GM23338 (cell line): ENCODE measurements around the gene KCNJ4. TPM values are rescaled to one million over a fixed set of nuclear protein-coding genes. Genes with fewer than 3 reads are reported as not detected.
A peak's percentile ranks its signal among the peaks of the same experiment; 100 is the strongest.

Source experiments
- ATAC-seq: fragments of 200-7000 bp; cut with Tn5 transposase; 3 replicates; pipeline ENCODE4 v1.9.1; 2020
- DNase-seq: peaks from one replicate; pipeline ENCODE4 v3.0.0-alpha.2; 2015; ENCODE audit warnings: low spot score
- H2AFZ ChIP-seq: fragments of 200-600 bp; sonication (generic); 2 replicates; pipeline ENCODE4 v1.8.0; 2016; ENCODE audit warnings: antibody characterized with exemption, mild to moderate bottlenecking, moderate library complexity
- H3F3A ChIP-seq: fragments of 200-600 bp; sonication (generic); replicated peaks from 2 replicates; pipeline ENCODE4 v1.8.0; 2017; ENCODE audit warnings: antibody characterized with exemption, mixed run types, low read depth
- H3K27ac ChIP-seq: fragments of 200-600 bp; sonication (generic); 2 replicates; pipeline ENCODE4 v1.6.1; 2016; ENCODE audit warnings: low read depth
- H3K27me3 ChIP-seq: fragments of 200-600 bp; sonication (generic); 2 replicates; pipeline ENCODE4 v1.8.0; 2016; ENCODE audit warnings: mild to moderate bottlenecking, mixed run types, moderate library complexity; ENCODE audit not compliant: insufficient read depth
- H3K36me3 ChIP-seq: fragments of 200-600 bp; sonication (generic); 2 replicates; pipeline ENCODE4 v1.8.0; 2016; ENCODE audit warnings: mild to moderate bottlenecking; ENCODE audit not compliant: insufficient read depth
- H3K4me1 ChIP-seq: fragments of 200-600 bp; sonication (generic); 2 replicates; pipeline ENCODE4 v1.8.0; 2016; ENCODE audit warnings: mild to moderate bottlenecking, moderate library complexity; ENCODE audit not compliant: insufficient read depth
- H3K4me2 ChIP-seq: fragments of 200-600 bp; sonication (generic); 2 replicates; pipeline ENCODE4 v1.7.1; 2017; ENCODE audit warnings: mixed run types
- H3K4me3 ChIP-seq: fragments of 200-600 bp; sonication (generic); 2 replicates; pipeline ENCODE4 v1.6.1; 2016; ENCODE audit warnings: mixed run types
- H3K79me2 ChIP-seq: fragments of 200-600 bp; sonication (generic); replicated peaks from 2 replicates; pipeline ENCODE4 v1.8.0; 2017; ENCODE audit warnings: mild to moderate bottlenecking; ENCODE audit not compliant: insufficient read depth
- H3K9me2 ChIP-seq: fragments of 200-600 bp; sonication (generic); 2 replicates; pipeline ENCODE4 v1.8.0; 2017; ENCODE audit not compliant: insufficient read depth
- H4K20me1 ChIP-seq: fragments of 200-600 bp; sonication (generic); replicated peaks from 2 replicates; pipeline ENCODE4 v1.8.0; 2017; ENCODE audit warnings: mild to moderate bottlenecking; ENCODE audit not compliant: insufficient read depth
- H3K27ac Mint-ChIP-seq: 2 replicates; pipeline ENCODE4 v1.8.0; 2020; ENCODE audit warnings: inconsistent platforms, mild to moderate bottlenecking, moderate library complexity, mixed read lengths
- H3K27me3 Mint-ChIP-seq: 3 replicates; pipeline ENCODE4 v1.8.0; 2022; ENCODE audit warnings: low read depth, mild to moderate bottlenecking, moderate library complexity, mixed read lengths, inconsistent platforms; ENCODE audit not compliant: insufficient read depth, poor library complexity
- H3K36me3 Mint-ChIP-seq: 3 replicates; pipeline ENCODE4 v1.8.0; 2021; ENCODE audit warnings: low read depth, mild to moderate bottlenecking, inconsistent platforms, moderate library complexity, mixed read lengths
- H3K4me1 Mint-ChIP-seq: 3 replicates; pipeline ENCODE4 v1.8.0; 2020; ENCODE audit warnings: mild to moderate bottlenecking, inconsistent platforms, mixed read lengths
- H3K4me3 Mint-ChIP-seq: 3 replicates; pipeline ENCODE4 v1.8.0; 2021; ENCODE audit warnings: moderate library complexity, mild to moderate bottlenecking, inconsistent platforms, mixed read lengths
- H3K9me3 Mint-ChIP-seq: 3 replicates; pipeline ENCODE4 v1.8.0; 2020; ENCODE audit warnings: moderate library complexity, mild to moderate bottlenecking, inconsistent platforms, mixed read lengths
- CTCF ChIP-seq, 2 experiments: fragments of 200-600 bp in 1 of 2; sonication (generic) in 1 of 2; conservative IDR thresholded peaks; 2 replicates each; pipeline versions ENCODE4 v1.5.1 to v1.6.1; 2016 to 2017; ENCODE audit warnings: antibody characterized with exemption in 2 of 2, low read depth in 2 of 2, mild to moderate bottlenecking in 2 of 2, moderate library complexity in 1 of 2
- EZH2 ChIP-seq: fragments of 200-600 bp; sonication (generic); IDR thresholded peaks from one replicate; pipeline ENCODE4 v1.8.0; 2017; ENCODE audit warnings: antibody characterized with exemption, mild to moderate bottlenecking, low read depth; ENCODE audit not compliant: unreplicated experiment
- EZH2phosphoT487 ChIP-seq: fragments of 200-600 bp; sonication (generic); IDR thresholded peaks from one replicate; pipeline ENCODE4 v1.8.1; 2018; ENCODE audit warnings: antibody characterized with exemption; ENCODE audit not compliant: unreplicated experiment
- JUNB ChIP-seq: IDR thresholded peaks from one replicate; pipeline ENCODE4 v1.6.1; 2016; ENCODE audit warnings: antibody characterized with exemption; ENCODE audit not compliant: unreplicated experiment
- NANOG ChIP-seq: IDR thresholded peaks from 2 replicates; pipeline ENCODE4 v1.6.1; 2016; ENCODE audit warnings: antibody characterized with exemption, borderline replicate concordance
- POLR2AphosphoS5 ChIP-seq: IDR thresholded peaks from 2 replicates; pipeline ENCODE4 v1.6.1; 2016; ENCODE audit warnings: antibody characterized with exemption, low read depth
- REST ChIP-seq: IDR thresholded peaks from one replicate; pipeline ENCODE4 v1.6.1; 2018; ENCODE audit warnings: antibody characterized with exemption; ENCODE audit not compliant: unreplicated experiment
- STAT1 ChIP-seq: IDR thresholded peaks from one replicate; pipeline ENCODE4 v1.6.1; 2016; ENCODE audit warnings: antibody characterized with exemption; ENCODE audit not compliant: unreplicated experiment
- ZNF331 ChIP-seq: fragments of 250-450 bp; sonication (Bioruptor Pico); IDR thresholded peaks from 2 replicates; pipeline ENCODE4 v1.5.0; 2020; ENCODE audit warnings: low read depth, mild to moderate bottlenecking, moderate library complexity
- polyA plus RNA-seq: library from polyadenylated mRNA; unstranded; fragments of >200 nt; fragmentation: Nextera tagmentation; extraction: Ambion mirVana; gene quantifications from 2 replicates; pipeline ENCODE4 v1.2.1, GENCODE V29; 2016
- total RNA-seq: library from RNA; depleted of rRNA; stranded (reverse); fragments of >200 nt; shearing (Covaris generic); gene quantifications from 2 replicates; pipeline ENCODE4 v1.2.3, GENCODE V29; 2014
- TF ChIP-seq, protein P1 (sequence below): IDR thresholded peaks from 2 replicates; pipeline ENCODE4 v1.6.1; 2016; ENCODE audit warnings: antibody characterized with exemption

Gene KCNJ4
- total and polyA plus RNA-seq, 2 experiments from 2014 or later: 0.23 to 1.3 TPM

DNA sequence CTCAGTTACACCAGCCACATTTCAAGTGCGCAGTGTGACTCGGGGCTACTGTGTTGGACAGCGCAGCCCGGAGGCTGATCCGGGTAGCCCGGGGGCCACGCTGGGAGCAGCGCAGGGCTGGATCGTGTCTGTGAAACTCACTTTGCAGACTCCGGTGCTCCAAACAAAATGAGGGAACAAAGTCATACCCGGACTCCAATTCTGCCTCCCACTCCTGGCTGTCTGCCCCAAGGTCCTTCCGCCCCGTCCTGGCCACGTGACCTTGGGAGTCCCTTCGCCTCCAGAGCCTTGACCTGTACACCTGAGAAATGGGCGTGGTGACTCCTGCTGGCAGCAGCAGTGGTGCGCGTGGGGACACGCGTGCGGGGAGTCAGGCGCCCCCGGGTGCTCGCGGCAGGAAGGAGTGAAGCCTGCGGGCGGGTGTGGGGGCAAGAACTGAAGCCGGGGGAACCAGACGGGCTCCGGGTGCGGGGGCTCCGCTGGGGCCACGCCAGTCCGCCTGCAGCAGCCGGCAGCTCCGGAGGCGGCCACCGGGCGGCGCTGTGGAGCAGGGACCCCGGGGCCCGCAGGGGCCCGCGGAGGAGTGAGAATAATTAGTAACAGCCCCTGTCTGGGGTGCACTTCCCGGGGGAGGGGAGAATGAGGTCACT is 42.4 kb downstream of the KCNJ4 start:
- H3K4me3 Mint-ChIP-seq: no peak overlapping the region
- Histone ChIP-seq H3K4me1 (no peaks in the 10 kb centered on the region; the same call in 1 of the 2 replicates), H3K36me3 (no peaks in the 10 kb centered on the region), H3K27me3 (no peaks in the 10 kb centered on the region), H3K9me2 (no peaks in the 10 kb centered on the region), H4K20me1 (no peaks in the 10 kb centered on the region), H2AFZ (peak overlapping the region; percentile 91), H3K4me3 (peak overlapping the region; percentile 50), H3K79me2 (no peaks in the 10 kb centered on the region), H3K27ac (no peak overlapping the region), H3F3A (peaks cover 8% of the 10 kb centered on the region; the same call in 1 of the 2 replicates), H3K4me2 (peak overlapping the region; percentile 73; the same call in 1 of the 2 replicates)
- DNase-seq (peak; percentile 66), ATAC-seq (peak; percentile 83)
- no peak overlapping the region; the same call in 1 of the 2 replicates for H3K27ac Mint-ChIP-seq
- TF ChIP-seq, protein P1, sequence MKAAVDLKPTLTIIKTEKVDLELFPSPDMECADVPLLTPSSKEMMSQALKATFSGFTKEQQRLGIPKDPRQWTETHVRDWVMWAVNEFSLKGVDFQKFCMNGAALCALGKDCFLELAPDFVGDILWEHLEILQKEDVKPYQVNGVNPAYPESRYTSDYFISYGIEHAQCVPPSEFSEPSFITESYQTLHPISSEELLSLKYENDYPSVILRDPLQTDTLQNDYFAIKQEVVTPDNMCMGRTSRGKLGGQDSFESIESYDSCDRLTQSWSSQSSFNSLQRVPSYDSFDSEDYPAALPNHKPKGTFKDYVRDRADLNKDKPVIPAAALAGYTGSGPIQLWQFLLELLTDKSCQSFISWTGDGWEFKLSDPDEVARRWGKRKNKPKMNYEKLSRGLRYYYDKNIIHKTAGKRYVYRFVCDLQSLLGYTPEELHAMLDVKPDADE: no peak
- no peak for TF ChIP-seq EZH2
- TF ChIP-seq POLR2AphosphoS5: no peak
- TF ChIP-seq STAT1: no peak
- peak; percentile 73 to 74 for TF ChIP-seq CTCF (conservative IDR thresholded peaks at IDR 0.05; ENCODE audit: low read depth in 2 of 2)
- no peak for TF ChIP-seq NANOG
- peaks cover 7% of the 10 kb centered on the region for H3K36me3 Mint-ChIP-seq
- peaks cover 13% of the 10 kb centered on the region for H3K4me1 Mint-ChIP-seq
- H3K27me3 Mint-ChIP-seq: peaks cover 20% of the 10 kb centered on the region
- peaks cover 22% of the 10 kb centered on the region for H3K9me3 Mint-ChIP-seq

GRCh38 chr22:38411016-38411415 is 44.0 kb downstream of the KCNJ4 start:
- Histone ChIP-seq H3K79me2 (no peaks in the 10 kb centered on the region), H2AFZ (no peak overlapping the region), H3K4me3 (no peak overlapping the region), H3K9me2 (no peaks in the 10 kb centered on the region), H3F3A (peaks cover 8% of the 10 kb centered on the region; the same call in 1 of the 2 replicates), H3K27me3 (no peaks in the 10 kb centered on the region), H3K27ac (no peak overlapping the region), H3K36me3 (no peaks in the 10 kb centered on the region), H3K4me2 (no peak overlapping the region), H3K4me1 (no peaks in the 10 kb centered on the region; the same call in 1 of the 2 replicates), H4K20me1 (no peaks in the 10 kb centered on the region)
- Mint-ChIP-seq H3K4me1 (peaks cover 8% of the 10 kb centered on the region), H3K27ac (no peak overlapping the region), H3K9me3 (peaks cover 22% of the 10 kb centered on the region), H3K36me3 (peaks cover 7% of the 10 kb centered on the region), H3K4me3 (no peak overlapping the region), H3K27me3 (peaks cover 14% of the 10 kb centered on the region)
- DNase-seq (no peak), ATAC-seq (no peak)
- TF ChIP-seq CTCF (conservative IDR thresholded peaks at IDR 0.05; ENCODE audit: low read depth in 2 of 2) (no peak), REST (no peak), STAT1 (no peak), EZH2 (no peak), EZH2phosphoT487 (no peak), ZNF331 (CRISPR knock-in tag) (no peak), JUNB (no peak)
- TF ChIP-seq, protein P1: no peak
